Measurements from ENCODE around the gene UTP11.
"Not testable (repeated sequence)": the region's sequence is repeated elsewhere in the genome, so short reads cannot be mapped to it uniquely, and the experiment has no call there.

Gene UTP11, protein sequence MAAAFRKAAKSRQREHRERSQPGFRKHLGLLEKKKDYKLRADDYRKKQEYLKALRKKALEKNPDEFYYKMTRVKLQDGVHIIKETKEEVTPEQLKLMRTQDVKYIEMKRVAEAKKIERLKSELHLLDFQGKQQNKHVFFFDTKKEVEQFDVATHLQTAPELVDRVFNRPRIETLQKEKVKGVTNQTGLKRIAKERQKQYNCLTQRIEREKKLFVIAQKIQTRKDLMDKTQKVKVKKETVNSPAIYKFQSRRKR

DNA sequence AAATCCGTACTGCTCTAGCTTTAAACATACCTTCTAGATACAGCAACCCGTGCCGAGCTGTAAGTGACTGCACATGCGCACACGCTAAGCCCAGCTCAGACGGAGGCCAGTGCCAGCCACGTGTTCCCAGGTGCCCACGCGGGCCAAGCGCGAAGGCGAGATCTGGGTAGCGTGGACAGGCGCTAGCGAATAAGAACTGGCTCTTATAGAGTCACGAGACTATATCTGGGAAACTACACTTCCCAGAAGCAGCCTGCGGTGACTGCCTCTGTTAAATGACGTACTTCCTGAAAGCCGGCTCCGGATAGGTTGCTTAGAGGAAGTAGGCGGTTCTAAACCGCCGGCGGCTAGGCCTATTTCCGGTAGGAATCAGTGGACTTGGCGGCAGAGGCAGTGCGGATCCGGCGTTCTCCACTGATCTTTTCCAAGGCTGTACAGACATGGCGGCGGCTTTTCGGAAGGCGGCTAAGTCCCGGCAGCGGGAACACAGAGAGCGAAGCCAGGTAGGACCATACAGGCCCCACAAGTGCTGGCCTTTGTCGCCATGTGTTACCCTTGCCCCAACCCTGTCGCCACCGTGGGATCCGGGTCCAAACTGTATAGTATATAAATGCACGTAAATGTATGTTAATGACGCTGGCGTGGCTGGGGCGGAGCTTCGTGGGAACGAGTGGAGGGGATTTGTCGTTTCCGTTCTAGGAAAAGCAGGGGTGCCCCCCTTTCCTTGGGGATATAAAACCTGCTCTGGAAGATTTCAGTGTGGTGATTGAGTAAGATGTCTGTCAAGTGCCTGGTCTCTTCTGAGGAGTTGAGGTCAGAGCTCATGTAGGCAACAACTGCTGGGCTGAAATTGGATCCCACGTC lies at the start of gene UTP11:
TSS of gene UTP11 (plus strand) at position 372 of the 864 bp plus-strand sequence. CDS start at position 441, 69 bp downstream.
- in situ Hi-C loops (cut with HindIII; ENCODE audit: low pct_ligation_motif_present, low pct_unique_long_range_greater_than_20kb, low sequenced_read_pairs), result no loop called here
- peak; percentile 99 for DNase-seq

DNA sequence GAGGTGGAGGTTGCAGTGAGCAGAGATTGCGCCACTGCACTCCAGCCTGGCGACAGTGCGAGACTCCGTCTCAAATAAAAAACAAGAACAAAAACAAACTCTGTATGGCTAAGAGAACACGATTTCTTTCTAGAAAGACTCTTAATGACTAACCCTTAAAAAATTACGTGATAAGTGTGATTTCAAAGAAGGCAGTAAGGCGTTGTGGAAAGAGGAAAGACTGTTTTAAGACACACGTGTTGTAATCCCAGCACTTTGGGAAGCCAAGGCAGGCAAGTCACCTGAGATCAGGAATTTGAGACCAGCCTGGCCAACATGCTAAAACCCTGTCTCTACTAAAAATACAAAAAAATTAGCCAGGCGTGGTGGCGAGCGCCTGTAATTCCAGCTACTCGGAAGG lies 48.4 kb upstream of the UTP11 start:
- DNase-seq; in situ Hi-C loops (cut with HindIII; ENCODE audit: low pct_ligation_motif_present, low pct_unique_long_range_greater_than_20kb, low sequenced_read_pairs): not testable (repeated sequence)

- DNase-seq, result no peak
- in situ Hi-C loops (cut with HindIII; ENCODE audit: low pct_ligation_motif_present, low pct_unique_long_range_greater_than_20kb, low sequenced_read_pairs), result no loop called here
Measured at GRCh38 chr1:37965301-37965700, 47.2 kb upstream of the UTP11 start.

DNA sequence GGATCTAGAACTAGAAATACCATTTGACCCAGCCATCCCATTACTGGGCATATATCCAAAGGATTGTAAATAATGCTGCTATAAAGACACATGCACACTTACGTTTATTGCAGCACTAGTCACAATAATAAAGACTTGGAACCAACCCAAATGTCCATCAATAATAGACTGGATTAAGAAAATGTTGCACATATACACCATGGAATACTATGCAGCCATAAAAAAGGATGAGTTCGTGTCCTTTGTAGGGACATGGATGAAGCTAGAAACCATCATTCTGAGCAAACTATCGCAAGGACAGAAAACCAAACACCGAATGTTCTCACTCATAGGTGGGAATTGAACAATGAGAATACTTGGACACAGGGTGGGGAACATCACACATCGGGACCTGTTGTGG lies 38.9 kb upstream of the UTP11 start:
- DNase-seq; in situ Hi-C loops (cut with HindIII; ENCODE audit: low pct_ligation_motif_present, low pct_unique_long_range_greater_than_20kb, low sequenced_read_pairs): not testable (repeated sequence)

DNA sequence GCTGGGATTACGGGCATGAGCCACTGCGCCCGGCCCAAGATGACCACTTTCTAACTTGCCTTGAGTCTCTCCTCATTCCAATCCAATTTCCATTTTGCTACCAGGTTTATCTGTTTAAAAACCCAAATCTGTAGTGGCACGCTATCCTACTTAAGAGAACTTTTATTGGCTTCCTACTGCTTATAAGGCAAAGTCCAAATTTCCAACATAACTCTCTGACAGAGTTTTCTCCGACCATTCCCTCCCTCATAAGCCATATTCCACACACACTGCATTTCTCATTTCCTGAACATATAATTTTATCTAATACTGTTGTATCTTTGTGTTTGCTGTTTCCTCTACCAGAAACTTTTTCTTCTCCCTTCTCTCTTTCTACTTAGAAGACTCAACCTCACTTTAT lies 38.0 kb upstream of the UTP11 start:
- in situ Hi-C loops (cut with HindIII; ENCODE audit: low pct_ligation_motif_present, low pct_unique_long_range_greater_than_20kb, low sequenced_read_pairs), result no loop called here
- DNase-seq, result no peak

DNA sequence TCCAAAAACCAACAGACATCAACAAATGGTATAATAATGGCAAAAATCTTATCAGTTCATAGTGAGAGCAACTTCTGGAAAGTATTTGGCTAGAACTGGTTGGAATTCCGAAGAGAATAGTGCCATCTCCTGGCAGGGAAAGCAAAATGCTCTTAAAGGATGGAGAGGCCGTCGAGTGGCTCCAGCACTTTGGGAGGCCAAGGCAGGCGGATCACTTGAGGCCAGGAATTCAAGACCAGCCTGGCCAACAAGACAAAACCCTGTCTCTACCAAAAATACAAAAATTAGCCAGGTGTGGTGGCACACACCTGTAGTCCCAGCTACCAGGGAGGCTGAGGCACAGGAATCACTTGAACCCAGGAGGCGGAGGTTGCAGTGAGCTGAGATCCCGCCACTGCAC lies 37.5 kb upstream of the UTP11 start:
- in situ Hi-C loops (cut with HindIII; ENCODE audit: low pct_ligation_motif_present, low pct_unique_long_range_greater_than_20kb, low sequenced_read_pairs), result not testable (repeated sequence)
- peak; percentile 59 for DNase-seq

GRCh38 chr1:37978541-37978940 lies 34.0 kb upstream of the UTP11 start:
- DNase-seq, result no peak
- in situ Hi-C loops (cut with HindIII; ENCODE audit: low pct_ligation_motif_present, low pct_unique_long_range_greater_than_20kb, low sequenced_read_pairs), result no loop called here

DNA sequence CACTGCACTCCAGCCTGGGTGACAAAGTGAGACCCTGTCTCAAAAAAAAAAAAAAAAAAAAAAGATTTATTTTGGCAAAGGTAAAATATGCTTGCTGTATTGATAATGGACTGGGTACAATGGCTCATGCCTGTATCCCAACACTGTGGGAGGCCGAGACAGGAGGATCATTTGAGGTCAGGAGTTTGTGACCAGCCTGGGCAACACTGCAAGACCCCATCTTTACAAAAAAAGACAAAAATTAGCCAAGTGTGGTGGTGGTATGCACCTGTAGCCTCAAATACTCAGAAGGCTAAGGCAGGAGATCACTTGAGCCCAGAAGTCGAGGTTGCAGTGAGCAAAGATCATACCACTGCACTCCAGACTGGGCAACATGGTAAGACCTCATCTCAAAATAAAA lies 29.0 kb upstream of the UTP11 start:
- no peak for DNase-seq
- in situ Hi-C loops (cut with HindIII; ENCODE audit: low pct_ligation_motif_present, low pct_unique_long_range_greater_than_20kb, low sequenced_read_pairs), result no loop called here

DNA sequence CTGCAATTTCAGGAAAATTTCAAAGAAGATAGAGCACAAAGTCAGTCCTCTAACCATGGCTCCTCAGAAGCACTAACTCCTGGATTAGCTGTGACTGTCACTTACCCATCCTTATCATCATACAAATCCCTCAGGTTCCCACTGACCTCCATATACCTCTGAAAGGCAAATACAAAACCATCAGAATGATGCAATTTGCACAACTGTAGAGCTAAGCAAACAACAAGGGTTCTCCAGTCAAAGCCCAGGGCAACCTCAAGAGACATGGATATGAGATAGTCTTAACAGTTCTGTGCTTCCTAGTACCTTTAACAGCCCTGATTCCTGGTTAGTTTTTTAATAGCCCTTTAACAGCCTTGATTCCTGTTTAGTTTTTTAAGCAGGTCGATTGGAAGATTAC lies 24.9 kb upstream of the UTP11 start:
- in situ Hi-C loops (cut with HindIII; ENCODE audit: low pct_ligation_motif_present, low pct_unique_long_range_greater_than_20kb, low sequenced_read_pairs), result no loop called here
- no peak for DNase-seq

DNA sequence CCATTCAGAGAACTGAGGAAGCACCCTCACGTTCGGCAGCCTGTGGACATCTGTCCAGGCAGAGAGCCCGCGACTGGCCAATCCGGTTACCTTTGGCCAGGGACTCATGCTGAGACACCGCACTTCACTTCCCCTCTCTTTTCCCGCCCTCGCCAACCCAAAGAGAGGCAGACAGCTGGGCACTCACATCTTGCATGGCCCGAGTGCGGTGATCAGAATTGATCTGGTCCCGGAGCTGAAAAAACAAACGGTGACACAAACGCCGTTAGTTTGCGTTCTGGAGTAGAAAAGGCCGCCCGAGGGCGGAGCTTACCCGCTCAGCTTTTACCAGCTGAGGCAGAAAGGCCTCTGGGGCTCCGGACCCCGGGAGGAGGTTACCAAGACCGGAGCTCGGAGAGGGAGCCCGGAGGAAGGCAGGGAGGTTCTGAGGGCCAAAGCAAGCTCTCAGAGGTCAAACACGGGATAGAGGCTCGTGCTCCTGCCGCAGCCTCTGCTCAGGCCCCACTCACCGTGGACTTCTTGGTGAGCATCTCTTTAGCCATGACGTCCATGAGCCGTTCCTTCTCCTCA lies 23.1 kb upstream of the UTP11 start:
- DNase-seq, result peak; percentile 29
- in situ Hi-C loops (cut with HindIII; ENCODE audit: low pct_ligation_motif_present, low pct_unique_long_range_greater_than_20kb, low sequenced_read_pairs), result no loop called here

DNA sequence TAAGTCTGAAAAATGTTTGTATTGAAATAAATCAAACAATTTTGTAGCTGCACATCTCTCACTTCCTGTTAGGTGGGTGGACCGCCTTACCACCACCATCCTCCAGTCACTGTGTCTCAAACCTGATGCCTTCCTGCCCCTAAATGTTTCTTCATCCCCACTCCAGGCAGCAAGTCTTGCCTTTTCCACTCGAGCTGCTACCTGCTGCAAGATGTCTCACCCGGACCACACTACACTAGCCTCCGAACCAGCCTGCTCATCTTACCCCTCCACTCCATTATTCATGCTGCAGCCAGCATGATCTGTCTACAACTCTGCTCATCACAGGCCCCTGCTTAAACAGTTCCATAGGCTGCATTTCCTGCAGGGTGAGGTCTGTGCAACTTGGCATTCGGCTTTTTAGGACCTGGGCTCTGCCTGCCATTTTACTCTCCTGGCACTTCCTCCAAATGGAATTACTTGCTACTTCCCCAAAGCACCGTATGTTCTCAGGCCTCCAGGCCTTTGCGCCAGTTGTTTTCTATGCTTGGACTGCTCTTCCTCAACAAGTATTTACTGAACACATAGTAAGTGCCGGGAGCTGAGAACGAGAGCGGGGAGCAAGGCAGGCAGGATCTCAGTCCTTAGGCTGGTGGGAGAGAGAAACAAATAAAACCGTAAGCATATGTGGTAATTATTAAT lies 17.5 kb upstream of the UTP11 start:
- in situ Hi-C loops (cut with HindIII; ENCODE audit: low pct_ligation_motif_present, low pct_unique_long_range_greater_than_20kb, low sequenced_read_pairs), result no loop called here
- no peak for DNase-seq

DNA sequence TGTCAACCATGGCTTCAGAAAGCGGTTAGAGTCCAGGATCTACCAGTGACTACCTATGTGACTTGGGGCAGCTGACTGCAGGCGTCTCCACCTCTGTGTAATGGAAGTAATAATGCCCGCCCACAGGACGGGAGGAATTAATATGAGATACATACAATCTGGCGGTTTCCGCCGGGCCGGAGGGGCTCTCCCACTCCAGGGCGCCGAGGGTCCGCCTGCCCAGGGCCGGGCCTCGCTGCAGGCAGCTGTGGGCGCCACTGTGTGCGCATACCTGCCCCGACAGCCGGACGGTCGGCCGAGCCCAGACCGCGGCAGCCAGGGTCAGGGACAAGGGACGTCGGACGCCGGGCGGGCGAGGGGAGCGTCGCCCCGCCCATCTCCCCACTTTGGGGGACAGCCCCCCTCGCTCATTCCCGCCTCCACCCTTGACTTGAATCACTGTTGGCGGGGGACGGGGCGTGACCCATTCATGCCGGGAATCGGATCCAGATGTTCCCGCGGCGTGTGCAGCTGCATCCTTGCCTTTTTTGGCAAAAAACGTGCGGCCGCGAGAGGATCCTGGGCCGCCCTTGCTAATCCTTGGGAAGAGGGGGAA lies 16.7 kb upstream of the UTP11 start:
- peak; percentile 39 for DNase-seq
- in situ Hi-C loops (cut with HindIII; ENCODE audit: low pct_ligation_motif_present, low pct_unique_long_range_greater_than_20kb, low sequenced_read_pairs), result no loop called here

DNA sequence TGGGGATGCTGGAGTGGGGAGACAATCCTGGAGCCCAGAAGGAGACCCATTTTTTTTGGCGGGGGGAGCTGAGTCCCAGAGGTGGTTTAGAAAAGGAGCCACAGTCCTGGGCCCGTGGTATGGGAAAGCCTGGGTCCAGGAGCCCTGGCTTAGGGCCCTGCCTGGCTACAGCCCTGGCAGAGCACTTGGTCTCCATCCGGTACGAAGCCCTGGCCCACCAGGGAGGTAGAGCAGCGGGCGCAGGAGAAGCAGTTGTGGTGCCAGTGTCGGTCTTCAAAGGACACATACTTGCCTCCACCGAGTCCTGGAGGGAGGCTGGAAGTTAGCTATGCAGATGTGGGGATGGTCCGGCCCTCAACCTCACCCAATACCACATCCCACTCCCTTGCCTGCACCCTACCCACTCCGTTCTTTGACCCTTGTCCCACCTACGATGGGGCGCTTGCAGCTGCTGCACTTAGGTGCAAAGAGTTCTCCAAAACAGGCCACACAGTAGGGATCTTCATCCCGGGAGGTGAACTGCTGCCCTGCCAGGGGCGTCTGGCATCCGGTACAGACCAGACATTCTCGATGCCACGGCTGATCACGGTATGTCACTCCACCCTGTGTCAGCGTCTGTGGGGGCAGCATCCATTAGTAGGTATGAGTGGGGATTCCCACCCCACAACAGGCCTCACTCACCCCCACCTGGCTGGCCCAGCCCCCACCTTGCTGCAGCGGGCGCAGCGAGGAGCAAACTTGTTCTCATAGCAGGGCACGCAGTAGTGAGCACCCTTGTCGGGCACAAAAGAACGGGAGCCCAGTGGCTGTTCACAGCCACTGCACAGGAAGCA lies 15.1 kb upstream of the UTP11 start:
- no peak for DNase-seq
- in situ Hi-C loops (cut with HindIII; ENCODE audit: low pct_ligation_motif_present, low pct_unique_long_range_greater_than_20kb, low sequenced_read_pairs), result no loop called here

- no peak for DNase-seq
- in situ Hi-C loops (cut with HindIII; ENCODE audit: low pct_ligation_motif_present, low pct_unique_long_range_greater_than_20kb, low sequenced_read_pairs), result no loop called here
Measured at GRCh38 chr1:37998089-37998808, 14.3 kb upstream of the UTP11 start.

GRCh38 chr1:37998913-37999429 lies 13.6 kb upstream of the UTP11 start:
- in situ Hi-C loops (cut with HindIII; ENCODE audit: low pct_ligation_motif_present, low pct_unique_long_range_greater_than_20kb, low sequenced_read_pairs), result no loop called here
- no peak for DNase-seq

DNA sequence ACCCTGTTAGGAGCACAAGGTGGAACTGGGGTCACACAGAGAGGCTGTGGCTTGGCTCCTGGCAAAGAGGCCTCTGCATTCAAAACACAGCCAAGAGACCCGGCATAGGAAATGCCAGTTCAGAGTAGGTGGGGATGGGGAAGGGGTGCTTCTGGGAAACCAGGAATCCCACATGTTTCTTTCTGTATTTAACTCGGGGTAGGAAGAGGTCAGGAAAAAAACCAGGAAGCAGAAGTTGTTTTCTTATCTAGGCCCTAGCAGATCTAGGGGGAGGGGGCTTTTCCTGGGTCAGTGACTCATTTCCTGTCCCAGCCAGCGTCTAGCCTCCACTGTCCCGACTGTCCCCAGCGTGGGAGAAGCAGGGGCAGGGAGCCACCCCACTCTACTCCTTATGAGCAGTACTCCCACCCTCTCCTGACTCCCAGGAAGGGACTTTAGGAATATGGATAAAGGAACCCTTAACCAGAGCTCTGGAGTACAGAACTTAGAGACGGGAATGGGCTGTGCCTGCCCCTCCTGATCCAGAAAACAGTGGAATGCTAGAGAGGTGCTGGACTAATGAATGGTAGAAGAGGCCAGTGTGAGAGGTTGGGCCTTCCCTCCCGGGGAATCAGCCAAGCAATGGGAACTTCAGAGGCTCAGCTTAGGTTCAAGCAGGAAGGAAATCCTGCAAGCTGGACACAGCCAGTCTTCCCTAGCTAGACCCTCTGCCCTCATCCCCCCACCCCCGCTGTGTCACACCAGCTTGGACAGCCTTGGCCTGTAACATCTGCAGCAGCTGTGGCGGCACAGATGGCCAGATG lies 12.9 kb upstream of the UTP11 start:
- peak; percentile 54 for DNase-seq
- in situ Hi-C loops (cut with HindIII; ENCODE audit: low pct_ligation_motif_present, low pct_unique_long_range_greater_than_20kb, low sequenced_read_pairs), result no loop called here

DNA sequence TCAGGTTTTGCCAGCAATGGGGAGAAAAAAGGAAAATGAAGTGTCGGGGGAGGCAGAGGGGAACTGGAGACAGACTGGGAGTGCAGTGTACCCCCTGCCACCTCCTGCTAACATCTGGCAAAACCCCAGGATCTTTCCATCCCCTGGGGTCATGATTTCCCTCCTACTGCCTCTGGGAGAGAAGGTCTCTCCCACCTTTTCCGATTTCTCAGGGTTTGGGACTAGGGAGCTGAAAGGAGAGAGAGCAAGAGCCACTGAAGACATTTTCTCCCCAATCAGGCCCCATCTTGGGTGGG lies 12.4 kb upstream of the UTP11 start:
- DNase-seq, result no peak

More for the DNA sequence above, 12.4 kb upstream of the UTP11 start:
- in situ Hi-C loops (cut with HindIII; ENCODE audit: low pct_ligation_motif_present, low pct_unique_long_range_greater_than_20kb, low sequenced_read_pairs), result no loop called here
